Testis (tissue), 3 donors: Measurements from ENCODE around the gene WNK1. TPM values are rescaled to one million over a fixed set of nuclear protein-coding genes. Genes with fewer than 3 reads are reported as not detected.

Experiments used
- DNase-seq: peaks from one replicate; pipeline ENCODE4 v3.0.0-alpha.2; 2019
- H3K27ac ChIP-seq, 2 donors: fragments of 200-600 bp; sonication (generic); one replicate each; pipeline ENCODE4 v1.5.1; 2019
- H3K27me3 ChIP-seq: fragments of 200-600 bp; sonication (generic); one replicate; pipeline ENCODE4 v1.5.1; 2019
- H3K36me3 ChIP-seq: fragments of 200-600 bp; sonication (generic); one replicate; pipeline ENCODE4 v1.5.1; 2017; ENCODE audit warnings: low read depth; ENCODE audit errors: missing control alignments
- H3K4me1 ChIP-seq: fragments of 200-600 bp; sonication (generic); one replicate; pipeline ENCODE4 v1.5.1; 2019
- H3K4me3 ChIP-seq, 2 donors: fragments of 200-600 bp; sonication (generic); one replicate each; pipeline ENCODE4 v1.5.1; 2017 to 2019
- H3K9me3 ChIP-seq: fragments of 200-600 bp; sonication (generic); one replicate; pipeline ENCODE4 v1.5.1; 2017
- POLR2A ChIP-seq: fragments of 450-650 bp; IDR thresholded peaks from one replicate; pipeline ENCODE4 v1.6.1; 2017; ENCODE audit warnings: antibody characterized with exemption, mild to moderate bottlenecking, moderate library complexity
- WGBS, 2 donors: methylation state at CpG; one replicate each; pipeline ENCODE4 v1.1.5; 2018; 5-methylcytosine and 5-hydroxymethylcytosine counted together
- intact Hi-C: fragments of 100-400 bp; cut with DNase I; formaldehyde crosslinking; loops from one replicate; pipeline ENCODE4 v1.15.1; 2023; ENCODE audit warnings: low total_unique reads
- polyA plus RNA-seq: library from polyadenylated mRNA; stranded (reverse); fragments of 350-450 nt; fragmentation: Illumina TruSeq; extraction: RNeasy Lipid Tissue Mini Kit (QIAGEN cat#74804); gene quantifications from one replicate; pipeline ENCODE4 v1.2.3, GENCODE V29; 2014; ENCODE audit warnings: low read depth, low replicate concordance; ENCODE audit not compliant: insufficient read depth
- total RNA-seq, 2 donors: library from RNA; depleted of rRNA; stranded (reverse); fragments of >200 nt; gene quantifications; one replicate each; pipeline ENCODE4 v1.2.3, GENCODE V29; 2016
- TF ChIP-seq, protein P1 (sequence below), 3 experiments: fragments of 450-650 bp in 2 of 3; fragments of 200-600 bp in 1 of 3; sonication (generic) in 1 of 3; IDR thresholded peaks; one replicate each; pipeline ENCODE4 v1.5.1; 2016 to 2019; ENCODE audit warnings: antibody characterized with exemption in 3 of 3, mild to moderate bottlenecking in 2 of 3, moderate library complexity in 1 of 3

The WNK1 gene
- total and polyA plus RNA-seq, 3 donors from 2014 or later = 152 to 276 (median 259) TPM

DNA sequence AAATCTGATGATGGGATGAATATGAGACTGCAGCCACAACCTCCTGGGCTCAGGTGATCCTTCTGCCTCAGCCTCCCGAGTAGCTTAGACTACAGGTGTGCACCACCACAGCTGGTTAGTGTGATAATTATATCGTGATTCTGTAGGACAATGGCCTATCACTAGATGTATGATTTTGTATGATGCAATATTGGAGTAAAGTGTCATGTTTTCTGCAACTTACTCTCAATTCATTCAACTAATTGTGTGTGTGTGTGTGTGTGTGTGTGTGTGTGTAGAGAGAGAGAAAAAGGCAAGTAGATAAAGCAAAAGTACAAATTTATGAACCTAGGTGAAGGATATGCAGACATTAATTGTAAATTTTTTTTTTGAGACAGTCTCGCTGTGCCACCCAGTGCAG is 186.4 kb downstream of the WNK1 start:
- TF ChIP-seq POLR2A = no peak
- TF ChIP-seq, protein P1, sequence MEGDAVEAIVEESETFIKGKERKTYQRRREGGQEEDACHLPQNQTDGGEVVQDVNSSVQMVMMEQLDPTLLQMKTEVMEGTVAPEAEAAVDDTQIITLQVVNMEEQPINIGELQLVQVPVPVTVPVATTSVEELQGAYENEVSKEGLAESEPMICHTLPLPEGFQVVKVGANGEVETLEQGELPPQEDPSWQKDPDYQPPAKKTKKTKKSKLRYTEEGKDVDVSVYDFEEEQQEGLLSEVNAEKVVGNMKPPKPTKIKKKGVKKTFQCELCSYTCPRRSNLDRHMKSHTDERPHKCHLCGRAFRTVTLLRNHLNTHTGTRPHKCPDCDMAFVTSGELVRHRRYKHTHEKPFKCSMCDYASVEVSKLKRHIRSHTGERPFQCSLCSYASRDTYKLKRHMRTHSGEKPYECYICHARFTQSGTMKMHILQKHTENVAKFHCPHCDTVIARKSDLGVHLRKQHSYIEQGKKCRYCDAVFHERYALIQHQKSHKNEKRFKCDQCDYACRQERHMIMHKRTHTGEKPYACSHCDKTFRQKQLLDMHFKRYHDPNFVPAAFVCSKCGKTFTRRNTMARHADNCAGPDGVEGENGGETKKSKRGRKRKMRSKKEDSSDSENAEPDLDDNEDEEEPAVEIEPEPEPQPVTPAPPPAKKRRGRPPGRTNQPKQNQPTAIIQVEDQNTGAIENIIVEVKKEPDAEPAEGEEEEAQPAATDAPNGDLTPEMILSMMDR (IDR thresholded peaks at IDR 0.05) = no peak
- WGBS, 2 donors = 92 to 95% methylated on average over 3 of the region's 3 CpGs
- H3K9me3 ChIP-seq = no peaks in the 10 kb centered on the region
- intact Hi-C loops = no loop called here
- no peak overlapping the region for H3K27ac ChIP-seq
- H3K27me3 ChIP-seq = no peaks in the 10 kb centered on the region
- no peak overlapping the region for H3K4me3 ChIP-seq
- no peaks in the 10 kb centered on the region for H3K36me3 ChIP-seq
- no peaks in the 10 kb centered on the region for H3K4me1 ChIP-seq
- DNase-seq = no peak

DNA sequence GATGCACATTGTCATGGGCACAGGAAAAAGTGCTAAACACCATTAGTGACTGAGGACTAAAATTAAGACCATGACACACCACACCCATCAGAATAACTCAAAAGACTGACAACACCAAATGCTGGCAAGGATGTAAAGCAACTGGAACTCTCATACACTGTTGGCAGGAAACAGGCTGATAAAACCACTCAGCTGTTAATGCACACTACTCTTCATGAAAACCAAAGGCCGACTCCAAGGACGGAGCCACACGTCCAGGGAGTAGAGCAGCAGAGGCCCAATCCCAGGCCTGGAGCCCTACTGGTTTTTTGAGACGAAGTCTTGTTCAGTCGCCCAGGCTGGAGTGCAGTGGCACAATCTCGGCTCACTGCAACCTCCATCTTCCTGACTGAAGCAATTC is 190.7 kb downstream of the WNK1 start:
- no peaks in the 10 kb centered on the region for H3K4me1 ChIP-seq
- no peaks in the 10 kb centered on the region for H3K36me3 ChIP-seq
- H3K27ac ChIP-seq = no peak overlapping the region
- no peaks in the 10 kb centered on the region for H3K9me3 ChIP-seq
- H3K27me3 ChIP-seq = no peaks in the 10 kb centered on the region
- no peak for DNase-seq
- no peak for TF ChIP-seq POLR2A
- TF ChIP-seq, protein P1 (IDR thresholded peaks at IDR 0.05) = no peak
- 85 to 91% methylated on average over 6 of the region's 6 CpGs for WGBS, 2 donors
- no peak overlapping the region for H3K4me3 ChIP-seq
- intact Hi-C loops = no loop called here

DNA sequence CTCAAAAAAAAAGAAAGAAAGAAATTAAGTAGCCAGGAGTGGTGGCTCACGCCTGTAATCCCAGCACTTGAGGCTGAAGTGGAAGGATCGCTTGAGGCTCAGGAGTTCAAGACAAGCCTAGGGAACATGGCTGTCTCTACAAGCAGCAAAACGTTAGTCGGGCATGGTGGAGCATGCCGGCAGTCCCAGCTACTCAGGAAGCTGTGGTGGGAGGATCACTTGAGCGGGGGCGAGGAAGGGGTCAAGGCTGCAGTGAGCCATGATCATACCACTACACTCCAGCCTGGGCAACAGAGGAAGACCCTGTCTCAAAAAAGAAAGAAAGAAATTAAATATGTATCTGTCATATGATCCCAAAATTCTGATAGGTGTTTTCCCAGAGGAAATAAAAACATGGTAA is 191.8 kb downstream of the WNK1 start:
- no peak overlapping the region for H3K4me3 ChIP-seq
- no peaks in the 10 kb centered on the region for H3K9me3 ChIP-seq
- 56 to 66% methylated on average over 7 of the region's 7 CpGs for WGBS, 2 donors
- DNase-seq = no peak
- no peaks in the 10 kb centered on the region for H3K36me3 ChIP-seq
- H3K4me1 ChIP-seq = no peaks in the 10 kb centered on the region
- TF ChIP-seq, protein P1 (IDR thresholded peaks at IDR 0.05) = no peak
- no peak for TF ChIP-seq POLR2A
- H3K27ac ChIP-seq = no peak overlapping the region
- intact Hi-C loops = no loop called here
- no peaks in the 10 kb centered on the region for H3K27me3 ChIP-seq

DNA sequence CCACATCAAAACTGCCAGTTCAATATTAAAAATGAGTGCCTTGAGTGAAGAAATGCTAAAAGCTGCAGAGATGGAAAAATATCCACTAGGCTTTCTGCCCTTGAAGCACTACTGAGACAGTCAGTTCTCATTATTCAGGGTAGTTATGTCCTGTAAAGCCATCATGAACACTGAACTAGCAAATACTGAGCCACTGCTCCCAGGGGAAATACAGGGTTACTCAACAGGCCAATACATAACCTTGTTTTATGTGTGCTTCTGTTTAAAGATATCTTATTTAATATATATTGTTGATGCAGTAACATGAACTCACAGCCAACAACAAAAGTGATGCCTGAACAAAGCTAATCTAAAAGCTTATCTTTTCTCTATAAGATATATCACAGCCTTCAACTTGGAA is 193.8 kb downstream of the WNK1 start:
- Histone ChIP-seq H3K36me3 (no peaks in the 10 kb centered on the region), H3K4me1 (no peaks in the 10 kb centered on the region), H3K27me3 (no peaks in the 10 kb centered on the region), H3K9me3 (no peaks in the 10 kb centered on the region), H3K27ac (no peak overlapping the region), H3K4me3 (no peak overlapping the region)
- DNase-seq = no peak
- intact Hi-C loops = no loop called here
- TF ChIP-seq POLR2A = no peak
- TF ChIP-seq, protein P1 (IDR thresholded peaks at IDR 0.05) = no peak

DNA sequence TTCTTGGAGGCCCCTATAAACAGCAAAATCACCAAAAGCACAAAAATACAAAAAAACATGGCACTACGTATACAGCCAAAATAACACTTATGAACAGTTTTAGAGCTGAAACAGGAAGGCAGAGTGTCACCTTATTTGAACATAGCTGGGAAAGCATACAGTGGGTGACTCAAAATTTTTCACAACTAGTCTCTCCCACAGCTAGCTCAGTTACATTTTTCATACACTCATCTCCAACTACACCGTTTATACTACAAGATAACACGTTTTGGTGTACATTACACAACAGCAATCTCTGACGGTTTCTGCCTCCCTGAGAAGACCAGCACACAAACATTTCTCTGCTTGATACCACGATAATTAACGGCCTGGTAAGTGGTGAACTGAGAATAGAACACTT is 194.3 kb downstream of the WNK1 start:
- no peaks in the 10 kb centered on the region for H3K27me3 ChIP-seq
- H3K4me3 ChIP-seq = no peak overlapping the region
- no peak overlapping the region for H3K27ac ChIP-seq
- H3K36me3 ChIP-seq = no peaks in the 10 kb centered on the region
- TF ChIP-seq, protein P1 (IDR thresholded peaks at IDR 0.05) = no peak
- no peak for TF ChIP-seq POLR2A
- 70 to 83% methylated on average over 6 of the region's 6 CpGs for WGBS, 2 donors
- H3K4me1 ChIP-seq = no peaks in the 10 kb centered on the region
- H3K9me3 ChIP-seq = no peaks in the 10 kb centered on the region
- intact Hi-C loops = no loop called here
- DNase-seq = no peak
